B cell (primary cell): Measurements from ENCODE around the gene MDM1. TPM values are rescaled to one million over a fixed set of nuclear protein-coding genes. Genes with fewer than 3 reads are reported as not detected.

ENCODE experiments used
- ATAC-seq: fragments of 200-7000 bp; cut with Tn5 transposase; one replicate; pipeline ENCODE4 v1.10.0; 2021; ENCODE audit warnings: low read depth, mild to moderate bottlenecking, moderate number of reproducible peaks, moderate library complexity
- CTCF ChIA-PET: fragments of 350-600 bp; sonication (Branson Sonifier 250); formaldehyde crosslinking; loops from one replicate; lab custom pipeline; 2021; ENCODE audit warnings: antibody characterized with exemption, inconsistent platforms; lab: Charles Lee
- POLR2A ChIA-PET: fragments of 350-600 bp; sonication (Branson Sonifier 250); formaldehyde crosslinking; loops from one replicate; lab custom pipeline; 2021; ENCODE audit warnings: antibody characterized with exemption; lab: Charles Lee
- DNase-seq: peaks from one replicate; pipeline ENCODE4 v3.0.0; 2013
- H2AFZ ChIP-seq: 2 replicates; pipeline ENCODE4 v1.6.1; 2012; ENCODE audit warnings: mild to moderate bottlenecking, low read depth, low read length; ENCODE audit not compliant: insufficient read depth, poor library complexity, severe bottlenecking
- H3K27ac ChIP-seq, 2 donors: 1 replicate in 1 of 2; 2 replicates in 1 of 2; pipeline ENCODE4 v1.5.1; 2012 to 2013; ENCODE audit warnings: low read length in 2 of 2, mild to moderate bottlenecking in 2 of 2, moderate library complexity in 1 of 2
- H3K27me3 ChIP-seq, 4 experiments: fragments of 200-600 bp in 1 of 4; sonication (generic) in 1 of 4; replicated peaks in 1 of 4; 1 replicate in 2 of 4; 2 replicates in 2 of 4; pipeline versions ENCODE4 v1.6.1 to v1.7.0; 2013 to 2016; ENCODE audit warnings: low read length in 3 of 4, mild to moderate bottlenecking in 2 of 4, mixed read lengths in 1 of 4, moderate library complexity in 1 of 4; ENCODE audit not compliant: insufficient read depth in 4 of 4, control insufficient read depth in 3 of 4; ENCODE audit errors: control extremely low read depth in 1 of 4
- H3K36me3 ChIP-seq, 2 experiments: replicated peaks in 1 of 2; 1 replicate in 1 of 2; 2 replicates in 1 of 2; pipeline versions ENCODE4 v1.6.1 to v1.7.1; 2013; ENCODE audit warnings: low read length in 1 of 2; ENCODE audit not compliant: insufficient read depth in 2 of 2, control insufficient read depth in 1 of 2; ENCODE audit errors: control extremely low read depth in 1 of 2, extremely low read depth in 1 of 2
- H3K4me1 ChIP-seq, 2 donors: fragments of 200-600 bp in 1 of 2; sonication (generic) in 1 of 2; 1 replicate in 1 of 2; 2 replicates in 1 of 2; pipeline versions ENCODE4 v1.5.1 to v1.6.1; 2013 to 2017; ENCODE audit warnings: low read length in 2 of 2; ENCODE audit not compliant: control insufficient read depth in 2 of 2, insufficient read depth in 2 of 2
- H3K4me2 ChIP-seq: replicated peaks from 2 replicates; pipeline ENCODE3; 2012; ENCODE audit warnings: mild to moderate bottlenecking, low read depth, low read length; ENCODE audit not compliant: poor library complexity, severe bottlenecking
- H3K4me3 ChIP-seq, 5 experiments: fragments of 200-600 bp in 1 of 5; sonication (generic) in 1 of 5; 1 replicate in 3 of 5; 2 replicates in 2 of 5; pipeline versions ENCODE4 v1.5.1 to v1.7.0; 2011 to 2016; ENCODE audit warnings: low read length in 4 of 5, mild to moderate bottlenecking in 4 of 5, low read depth in 2 of 5, control low read depth in 1 of 5, moderate library complexity in 1 of 5; ENCODE audit not compliant: insufficient read depth in 1 of 5; ENCODE audit errors: control extremely low read depth in 1 of 5, extremely low read depth in 1 of 5
- H3K79me2 ChIP-seq: fragments of 200-600 bp; sonication (generic); one replicate; pipeline ENCODE4 v1.6.0; 2016; ENCODE audit warnings: low read length; ENCODE audit not compliant: control insufficient read depth, insufficient read depth
- H3K9ac ChIP-seq: fragments of 200-600 bp; sonication (generic); 2 replicates; pipeline ENCODE4 v1.6.1; 2017; ENCODE audit warnings: mild to moderate bottlenecking, low read length, moderate library complexity
- H3K9me3 ChIP-seq, 3 donors: one replicate each; pipeline versions ENCODE4 v1.6.1 to v1.7.1; 2013; ENCODE audit warnings: low read length in 2 of 3; ENCODE audit not compliant: control insufficient read depth in 2 of 3, insufficient read depth in 1 of 3; ENCODE audit errors: control extremely low read depth in 1 of 3
- H4K20me1 ChIP-seq: 2 replicates; pipeline ENCODE4 v1.6.0; 2012; ENCODE audit warnings: mild to moderate bottlenecking, low read length; ENCODE audit not compliant: insufficient read depth, control insufficient read depth, poor library complexity, severe bottlenecking
- H3K27ac Mint-ChIP-seq: one replicate; pipeline ENCODE4 v1.8.0; 2021; ENCODE audit warnings: mixed read lengths
- H3K27me3 Mint-ChIP-seq: one replicate; pipeline ENCODE4 v1.8.0; 2021; ENCODE audit warnings: mixed read lengths
- H3K4me1 Mint-ChIP-seq: one replicate; pipeline ENCODE4 v1.8.0; 2021; ENCODE audit warnings: mixed read lengths
- H3K4me3 Mint-ChIP-seq: one replicate; pipeline ENCODE4 v1.8.0; 2021; ENCODE audit warnings: mixed read lengths
- H3K9me3 Mint-ChIP-seq: one replicate; pipeline ENCODE4 v1.8.0; 2022; ENCODE audit warnings: mixed read lengths; ENCODE audit not compliant: insufficient read depth
- CTCF ChIP-seq: fragments of 200-600 bp; IDR thresholded peaks from one replicate; pipeline ENCODE4 v1.8.0; 2022; ENCODE audit warnings: antibody characterized with exemption, mild to moderate bottlenecking
- EZH2 ChIP-seq: IDR thresholded peaks from 2 replicates; pipeline ENCODE4 v1.6.1; 2012; ENCODE audit warnings: borderline replicate concordance, low read depth, mild to moderate bottlenecking, moderate library complexity, low read length; ENCODE audit not compliant: insufficient read depth, poor library complexity, severe bottlenecking
- WGBS: methylation state at CpG from one replicate; pipeline ENCODE4 v1.1.5; 2013; ENCODE audit warnings: missing lambda C conversion rate; ENCODE audit not compliant: insufficient coverage; 5-methylcytosine and 5-hydroxymethylcytosine counted together
- intact Hi-C: fragments of 100-400 bp; cut with micrococcal nuclease; formaldehyde crosslinking; loops from one replicate; pipeline ENCODE4 v1.10.0; 2022
- polyA plus RNA-seq: library from polyadenylated mRNA; depleted of rRNA; stranded (reverse); fragments of >200 nt; gene quantifications from 2 replicates; pipeline ENCODE4 v1.2.3, GENCODE V29; 2012
- total RNA-seq, 2 donors: library from RNA; stranded (reverse); fragments of 120-200 nt in 1 of 2; gene quantifications; 1 replicate in 1 of 2; 2 replicates in 1 of 2; pipeline versions ENCODE4 v1.2.3 to v1.2.4, GENCODE V29; 2013 to 2022

MDM1 gene
- total and polyA plus RNA-seq, 2 donors (not counting 1 experiment from before 2014, with no cell fraction given), result 13.9 to 38.3 TPM

- no peaks in the 10 kb centered on the region for H3K9me3 ChIP-seq
- no peak overlapping the region for H3K4me2 ChIP-seq
- POLR2A ChIA-PET, result no interaction called here
- ATAC-seq (no peak), DNase-seq (no peak)
- Mint-ChIP-seq H3K4me1 (peaks cover 2% of the 10 kb centered on the region), H3K27me3 (no peaks in the 10 kb centered on the region), H3K27ac (no peak overlapping the region), H3K9me3 (no peaks in the 10 kb centered on the region), H3K4me3 (no peak overlapping the region)
- intact Hi-C loops, result no loop called here
- no peak overlapping the region for H2AFZ ChIP-seq
- H4K20me1 ChIP-seq, result no peaks in the 10 kb centered on the region
- no peak overlapping the region for H3K27ac ChIP-seq
- H3K36me3 ChIP-seq, result peaks cover 0 to 6% of the 10 kb centered on the region in 2 experiments
- 100% methylated on average over 2 of the region's 9 CpGs for WGBS
- TF ChIP-seq EZH2 (no peak), CTCF (no peak)
- no peak overlapping the region for H3K4me3 ChIP-seq
- H3K4me1 ChIP-seq, result no peaks in the 10 kb centered on the region
- no peak overlapping the region for H3K9ac ChIP-seq
- H3K27me3 ChIP-seq, result no peaks in the 10 kb centered on the region
- no peaks in the 10 kb centered on the region for H3K79me2 ChIP-seq
- CTCF ChIA-PET, result interaction anchor here (0.6 kb wide), 1 partner anchor 14 kb away, joined by 3 read pairs; no protein-coding TSS in a partner anchor
Observed at GRCh38 chr12:68292151-68292943, 39.8 kb downstream of the MDM1 start.

GRCh38 chr12:68291396-68292036 lies 40.6 kb downstream of the MDM1 start:
- no peak overlapping the region for H3K9ac ChIP-seq
- Mint-ChIP-seq H3K27ac (no peak overlapping the region), H3K9me3 (no peaks in the 10 kb centered on the region), H3K4me3 (no peak overlapping the region), H3K4me1 (peaks cover 2% of the 10 kb centered on the region), H3K27me3 (no peaks in the 10 kb centered on the region)
- no peak overlapping the region for H2AFZ ChIP-seq
- H3K9me3 ChIP-seq, result no peaks in the 10 kb centered on the region
- ATAC-seq (no peak), DNase-seq (no peak)
- 98% methylated on average over 4 of the region's 4 CpGs for WGBS
- H3K4me2 ChIP-seq, result no peak overlapping the region
- TF ChIP-seq CTCF, result no peak
- TF ChIP-seq EZH2, result no peak
- no peaks in the 10 kb centered on the region for H3K27me3 ChIP-seq
- no peak overlapping the region for H3K27ac ChIP-seq
- no peak overlapping the region for H3K4me3 ChIP-seq
- intact Hi-C loops, result no loop called here
- no peaks in the 10 kb centered on the region for H3K79me2 ChIP-seq
- H3K4me1 ChIP-seq, result no peaks in the 10 kb centered on the region
- POLR2A ChIA-PET, result no interaction called here
- CTCF ChIA-PET, result no interaction called here
- H4K20me1 ChIP-seq, result no peaks in the 10 kb centered on the region
- H3K36me3 ChIP-seq, result peaks cover 0 to 3% of the 10 kb centered on the region in 2 experiments
